SU-DHL-6 (cell line): ENCODE results near the gene LHX3.

Experiments used
- H2AFZ ChIP-seq: fragments of 200-600 bp; sonication (generic); 2 replicates; pipeline ENCODE4 v1.6.1; 2014; ENCODE audit warnings: low read depth, mild to moderate bottlenecking, moderate library complexity, mixed read lengths, antibody characterized with exemption, low read length; ENCODE audit not compliant: severe bottlenecking
- H3F3A ChIP-seq: fragments of 200-600 bp; shearing (Covaris generic); 2 replicates; pipeline ENCODE4 v1.6.0; 2016; ENCODE audit warnings: antibody characterized with exemption, mild to moderate bottlenecking; ENCODE audit not compliant: insufficient read depth
- H3K27ac ChIP-seq: fragments of 200-600 bp; sonication (generic); 2 replicates; pipeline ENCODE4 v1.5.1; 2016; ENCODE audit warnings: low read depth, mild to moderate bottlenecking, low read length, moderate library complexity, mixed read lengths
- H3K27me3 ChIP-seq: fragments of 200-600 bp; sonication (generic), shearing (Covaris generic); 2 replicates; pipeline ENCODE4 v1.6.0; 2014; ENCODE audit warnings: mild to moderate bottlenecking, low read length
- H3K36me3 ChIP-seq: fragments of 200-600 bp; sonication (generic); 2 replicates; pipeline ENCODE4 v1.6.1; 2014; ENCODE audit warnings: mild to moderate bottlenecking, low read length, mixed read lengths
- H3K4me2 ChIP-seq: fragments of 300-600, 200-600 bp; shearing (Covaris generic), sonication (generic); 2 replicates; pipeline ENCODE4 v1.6.0; 2014; ENCODE audit warnings: low read length, low read depth, mild to moderate bottlenecking; ENCODE audit not compliant: poor library complexity, severe bottlenecking
- H3K4me3 ChIP-seq: fragments of 200-600 bp; sonication (generic); 2 replicates; pipeline ENCODE4 v1.5.1; 2014; ENCODE audit warnings: antibody characterized with exemption, low read length, mild to moderate bottlenecking, mixed read lengths; ENCODE audit not compliant: insufficient read depth, poor library complexity, severe bottlenecking
- H3K79me2 ChIP-seq: fragments of 200-600 bp; sonication (generic); 2 replicates; pipeline ENCODE4 v1.6.1; 2014; ENCODE audit warnings: mild to moderate bottlenecking, low read length, moderate library complexity; ENCODE audit not compliant: insufficient read depth
- H3K9ac ChIP-seq: fragments of 200-600 bp; sonication (generic); 2 replicates; pipeline ENCODE4 v1.7.0; 2014; ENCODE audit warnings: mild to moderate bottlenecking, low read length
- H3K9me2 ChIP-seq: fragments of 200-600 bp; sonication (generic); replicated peaks from 2 replicates; pipeline ENCODE4 v1.6.1; 2014; ENCODE audit warnings: low read length; ENCODE audit not compliant: insufficient read depth
- H3K9me3 ChIP-seq: fragments of 200-600 bp; sonication (generic); 2 replicates; pipeline ENCODE4 v1.6.1; 2014; ENCODE audit warnings: low read length, mixed read lengths; ENCODE audit not compliant: insufficient read depth
- H4K20me1 ChIP-seq: fragments of 200-600 bp; sonication (generic); 2 replicates; pipeline ENCODE4 v1.6.1; 2014; ENCODE audit warnings: low read depth, mild to moderate bottlenecking, antibody characterized with exemption, low read length, moderate library complexity, mixed read lengths
- EZH2phosphoT487 ChIP-seq: fragments of 200-600 bp; sonication (generic), shearing (Covaris generic); conservative IDR thresholded peaks from 2 replicates; pipeline ENCODE4 v1.6.1; 2018; ENCODE audit warnings: mild to moderate bottlenecking, antibody characterized with exemption, low read length, moderate library complexity, mixed read lengths
- TF ChIP-seq, protein P1 (sequence below): fragments of 200-600 bp; sonication (generic); IDR thresholded peaks from one replicate; pipeline ENCODE4 v1.5.1; 2017; ENCODE audit warnings: antibody characterized with exemption, mild to moderate bottlenecking, low read length, moderate library complexity; ENCODE audit not compliant: insufficient read depth, poor library complexity, severe bottlenecking

The LHX3 gene

DNA sequence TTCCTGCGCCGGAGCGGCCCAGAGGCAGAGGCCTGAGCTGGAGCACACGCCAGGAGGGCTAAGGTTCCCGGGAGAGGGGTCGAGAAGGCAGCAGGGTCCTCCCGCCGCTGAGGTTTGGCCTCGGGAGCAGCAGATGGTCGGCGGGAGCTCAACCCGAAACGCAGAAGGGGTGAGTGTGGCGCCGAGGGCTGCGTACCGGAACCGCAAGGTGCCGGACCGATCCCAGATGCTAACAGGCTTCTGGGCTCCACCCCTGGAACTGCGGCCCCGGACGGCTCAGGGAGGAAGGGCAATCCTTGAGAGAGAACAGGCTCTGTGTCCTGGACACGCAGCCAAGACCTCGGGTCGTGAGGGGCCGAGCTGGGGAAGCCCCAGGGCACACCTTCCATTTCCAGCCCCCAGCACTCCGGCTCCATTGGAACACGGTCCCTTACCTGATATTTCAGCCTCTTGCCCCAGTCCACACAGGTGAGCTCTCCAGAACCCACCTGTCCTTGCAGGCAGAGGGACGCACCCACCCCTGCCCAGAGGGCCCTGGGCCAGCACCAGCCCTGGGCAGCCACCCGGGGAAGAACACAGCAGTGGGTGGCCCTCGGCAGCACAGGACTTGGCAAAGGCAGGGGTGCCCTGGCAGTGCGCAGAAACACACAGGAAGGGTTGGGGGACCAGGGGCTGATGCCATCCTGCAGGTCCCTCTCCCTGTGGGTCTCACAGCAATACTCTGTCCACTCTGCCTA lies 1.4 kb downstream of the LHX3 start:
- no peak overlapping the region for H3K4me2 ChIP-seq
- H3K79me2 ChIP-seq: no peaks in the 10 kb centered on the region
- H3K9ac ChIP-seq: no peak overlapping the region
- 0 out of 2 replicates have a peak, but pooled peaks cover 2% of the 10 kb centered on the region for H3K36me3 ChIP-seq
- H3K9me3 ChIP-seq: no peaks in the 10 kb centered on the region
- no peak overlapping the region for H3K27ac ChIP-seq
- TF ChIP-seq, protein P1, sequence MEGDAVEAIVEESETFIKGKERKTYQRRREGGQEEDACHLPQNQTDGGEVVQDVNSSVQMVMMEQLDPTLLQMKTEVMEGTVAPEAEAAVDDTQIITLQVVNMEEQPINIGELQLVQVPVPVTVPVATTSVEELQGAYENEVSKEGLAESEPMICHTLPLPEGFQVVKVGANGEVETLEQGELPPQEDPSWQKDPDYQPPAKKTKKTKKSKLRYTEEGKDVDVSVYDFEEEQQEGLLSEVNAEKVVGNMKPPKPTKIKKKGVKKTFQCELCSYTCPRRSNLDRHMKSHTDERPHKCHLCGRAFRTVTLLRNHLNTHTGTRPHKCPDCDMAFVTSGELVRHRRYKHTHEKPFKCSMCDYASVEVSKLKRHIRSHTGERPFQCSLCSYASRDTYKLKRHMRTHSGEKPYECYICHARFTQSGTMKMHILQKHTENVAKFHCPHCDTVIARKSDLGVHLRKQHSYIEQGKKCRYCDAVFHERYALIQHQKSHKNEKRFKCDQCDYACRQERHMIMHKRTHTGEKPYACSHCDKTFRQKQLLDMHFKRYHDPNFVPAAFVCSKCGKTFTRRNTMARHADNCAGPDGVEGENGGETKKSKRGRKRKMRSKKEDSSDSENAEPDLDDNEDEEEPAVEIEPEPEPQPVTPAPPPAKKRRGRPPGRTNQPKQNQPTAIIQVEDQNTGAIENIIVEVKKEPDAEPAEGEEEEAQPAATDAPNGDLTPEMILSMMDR: no peak
- TF ChIP-seq EZH2phosphoT487: no peak
- H3K4me3 ChIP-seq: no peak overlapping the region
- H3K9me2 ChIP-seq: no peaks in the 10 kb centered on the region
- H4K20me1 ChIP-seq: peaks cover 7% of the 10 kb centered on the region; the same call in 1 of the 2 replicates
- 0 out of 2 replicates have a peak, but pooled peaks cover 3% of the 10 kb centered on the region for H3F3A ChIP-seq
- H3K27me3 ChIP-seq: no peaks in the 10 kb centered on the region
- H2AFZ ChIP-seq: no peak overlapping the region

DNA sequence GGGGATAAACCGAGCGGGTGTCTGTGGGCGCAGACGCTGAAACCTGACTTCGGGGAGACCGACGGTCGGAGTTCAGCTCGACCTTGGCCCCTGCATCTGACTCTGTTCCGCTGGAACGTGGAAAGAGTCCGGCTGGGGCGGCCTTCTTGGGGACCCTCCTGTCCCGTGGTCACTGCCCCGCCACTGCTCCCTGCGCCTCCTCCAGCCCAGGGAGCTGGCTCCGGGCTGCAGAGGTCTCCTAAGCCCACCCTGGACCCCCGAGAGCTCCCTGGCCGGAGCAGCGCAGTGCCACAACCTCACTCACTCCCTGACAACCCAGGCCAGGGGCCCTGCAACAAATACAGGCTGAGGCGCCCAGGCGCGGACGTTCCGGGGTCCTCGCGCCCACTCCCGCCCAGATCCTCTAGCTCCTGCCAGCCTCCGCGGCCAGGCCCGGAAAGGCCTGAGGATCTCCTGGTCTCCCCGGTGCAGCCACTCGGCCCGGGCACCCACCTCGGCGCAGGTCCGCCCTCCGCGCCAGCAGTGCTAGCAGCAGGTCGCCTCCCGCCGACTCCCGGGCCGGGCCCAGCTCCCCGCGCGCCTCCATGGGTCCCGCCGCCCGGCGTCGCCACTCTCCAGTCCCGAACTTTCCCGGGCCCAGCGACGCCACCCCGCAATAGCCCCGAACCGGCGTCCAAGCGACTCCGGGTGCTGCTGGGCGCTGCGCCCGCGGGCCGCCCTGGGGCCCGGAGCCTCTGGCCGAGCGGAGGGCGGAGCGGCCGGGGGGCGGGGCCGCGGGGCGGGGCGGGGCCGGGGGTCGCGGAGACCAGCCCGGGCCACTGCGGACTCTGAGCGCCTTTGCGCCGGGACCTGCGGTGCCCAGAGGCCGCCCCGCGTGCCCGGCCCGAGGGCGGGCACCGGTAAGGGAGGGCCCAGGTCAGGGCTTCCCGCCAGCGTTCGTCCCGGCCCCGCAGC lies 2.2 kb downstream of the LHX3 start:
- Histone ChIP-seq H3K27ac (no peak overlapping the region), H3K79me2 (no peaks in the 10 kb centered on the region), H3K27me3 (no peaks in the 10 kb centered on the region), H3K36me3 (0 out of 2 replicates have a peak, but pooled peaks cover 2% of the 10 kb centered on the region), H3F3A (0 out of 2 replicates have a peak, but pooled peaks cover 3% of the 10 kb centered on the region), H3K9ac (no peak overlapping the region), H3K9me2 (no peaks in the 10 kb centered on the region), H3K9me3 (no peaks in the 10 kb centered on the region), H3K4me3 (no peak overlapping the region), H2AFZ (no peak overlapping the region), H3K4me2 (no peak overlapping the region), H4K20me1 (peaks cover 7% of the 10 kb centered on the region; the same call in 1 of the 2 replicates)
- TF ChIP-seq, protein P1: no peak
- no peak for TF ChIP-seq EZH2phosphoT487

DNA sequence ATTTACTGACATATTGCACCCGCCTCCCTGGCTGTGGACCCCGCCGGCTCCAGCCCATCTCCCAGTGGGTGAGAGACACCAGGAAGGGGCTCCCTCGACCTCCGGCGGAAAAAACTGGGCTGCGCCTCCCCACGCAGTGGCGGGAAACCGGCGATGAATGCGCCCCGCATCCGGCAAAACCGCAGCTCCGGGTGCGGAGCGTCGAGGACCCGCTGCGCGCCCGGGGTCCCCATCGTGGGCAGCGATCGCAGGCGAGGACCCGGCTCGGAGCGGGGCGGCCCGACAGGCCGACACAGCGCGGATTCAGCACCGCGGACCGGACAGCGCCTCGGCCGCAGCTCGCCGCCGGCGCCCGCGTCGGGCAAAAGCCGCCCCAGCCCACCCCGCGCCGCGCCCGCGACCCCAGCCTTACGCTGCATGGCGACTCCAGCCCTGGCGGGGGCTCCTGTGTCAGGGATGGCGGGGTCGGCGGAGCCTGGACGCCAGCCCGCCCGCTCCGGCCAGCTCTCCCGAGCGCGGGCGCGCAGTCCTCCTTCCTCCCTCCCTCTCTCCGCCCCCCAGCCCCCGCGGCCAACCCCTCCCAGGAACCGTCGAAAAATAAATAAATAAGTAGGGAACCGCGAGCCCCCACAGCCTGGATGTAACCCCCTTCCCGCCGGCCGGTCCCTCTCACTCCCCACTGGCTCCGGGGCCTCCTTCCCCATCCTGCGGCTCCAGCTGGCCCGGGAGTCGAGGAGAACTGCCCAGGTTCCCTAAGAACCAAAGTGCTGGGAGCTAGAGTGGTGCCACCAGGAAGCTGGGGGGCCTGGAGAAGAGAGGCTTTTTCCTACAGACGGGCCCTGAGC lies 3.1 kb downstream of the LHX3 start:
- Histone ChIP-seq H3K27ac (no peak overlapping the region), H3K9me3 (no peaks in the 10 kb centered on the region), H3K4me2 (no peak overlapping the region), H3K4me3 (no peak overlapping the region), H2AFZ (no peak overlapping the region), H3K27me3 (no peaks in the 10 kb centered on the region), H3K79me2 (no peaks in the 10 kb centered on the region), H3K9me2 (no peaks in the 10 kb centered on the region), H4K20me1 (peaks cover 7% of the 10 kb centered on the region; the same call in 1 of the 2 replicates), H3F3A (0 out of 2 replicates have a peak, but pooled peaks cover 3% of the 10 kb centered on the region), H3K9ac (no peak overlapping the region), H3K36me3 (no peaks in the 10 kb centered on the region)
- TF ChIP-seq, protein P1: no peak
- TF ChIP-seq EZH2phosphoT487: no peak
